Activated CD4-positive, alpha-beta T cell treated with anti-CD3 and anti-CD28 coated beads, Interleukin-2, Interleukin-6, amounts not matched to agents 100 ng/mL and 50 ng/mL, durations not matched to agents 16 hours and 8 hours (primary cell): ENCODE measurements around the gene RC3H1.
"Not testable (repeated sequence)": the region's sequence is repeated elsewhere in the genome, so short reads cannot be mapped to it uniquely, and the experiment has no call there.

Experiments used
- DNase-seq: peaks from one replicate; pipeline ENCODE4 v3.0.0-alpha.2; 2020

Gene RC3H1

GRCh38 chr1:174022080-174022975 is at the start of gene RC3H1:
Gene RC3H1, minus strand, starts transcription at chr1:174022357. Its CDS starts 29,372 bp downstream, at chr1:173992985.
- DNase-seq, result peak; percentile 93

GRCh38 chr1:174070614-174071013 is 48.5 kb upstream of the RC3H1 start:
- DNase-seq, result no peak

GRCh38 chr1:174068000-174068399 is 45.8 kb upstream of the RC3H1 start:
- no peak for DNase-seq

DNA sequence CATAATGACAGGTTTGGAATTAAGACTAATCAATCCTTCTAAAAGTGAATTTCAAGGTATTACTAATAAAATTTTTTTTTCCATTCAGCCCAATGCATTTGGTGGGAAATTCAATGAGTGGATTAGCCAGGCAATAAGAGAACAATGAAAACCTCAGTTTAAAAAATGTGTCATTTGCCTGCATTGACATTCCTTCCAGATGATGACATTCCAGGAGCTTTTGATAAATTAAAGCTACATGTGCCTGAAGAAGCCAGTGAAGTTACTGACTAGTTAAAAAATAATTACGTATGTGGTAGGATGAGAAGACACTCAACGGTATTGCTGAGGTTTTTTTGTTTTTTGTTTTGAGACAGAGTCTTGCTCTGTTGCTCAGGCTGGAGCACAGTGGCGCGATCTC is 37.9 kb upstream of the RC3H1 start:
- DNase-seq, result no peak

- DNase-seq, result no peak
These were observed 36.5 kb upstream of the RC3H1 start for GRCh38 chr1:174058624-174059023.

DNA sequence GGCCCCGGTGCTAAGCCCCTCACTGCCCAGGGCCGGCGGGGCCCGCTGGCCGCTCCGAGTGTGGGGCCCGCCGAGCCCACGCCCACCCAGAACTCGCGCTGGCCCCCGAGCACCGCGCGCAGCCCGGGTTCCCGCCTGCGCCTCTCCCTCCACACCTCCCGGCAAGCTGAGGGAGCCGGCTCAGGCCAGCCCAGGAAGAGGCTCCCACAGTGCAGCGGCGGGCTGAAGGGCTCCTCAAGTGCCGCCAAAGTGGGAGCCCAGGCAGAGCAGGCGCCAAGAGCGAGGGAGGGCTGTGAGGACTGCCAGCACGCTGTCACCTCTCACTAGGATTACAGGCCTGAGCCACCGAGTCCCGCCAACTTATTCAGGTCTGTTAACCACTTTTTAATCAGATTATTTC is 34.5 kb upstream of the RC3H1 start:
- not testable (repeated sequence) for DNase-seq

GRCh38 chr1:174055797-174056196 is 33.6 kb upstream of the RC3H1 start:
- DNase-seq, result not testable (repeated sequence)

DNA sequence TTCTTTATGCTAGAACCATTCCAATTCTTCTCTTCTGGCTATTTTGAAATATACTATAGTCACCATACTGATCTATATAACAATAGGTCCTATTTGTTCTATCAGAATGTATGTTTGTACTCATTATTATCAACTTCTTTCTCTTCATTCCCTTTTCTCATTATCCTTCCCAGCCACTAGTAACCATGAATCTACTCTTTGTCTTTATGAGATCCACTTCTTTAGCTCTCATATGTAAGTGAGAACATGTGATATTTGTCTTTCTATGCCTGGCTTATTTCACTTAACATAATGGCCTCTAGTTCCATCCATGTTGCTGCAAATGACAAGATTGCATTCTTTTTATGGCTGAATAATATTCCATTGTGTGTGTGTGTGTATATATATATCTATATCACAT is 31.7 kb upstream of the RC3H1 start:
- no peak for DNase-seq

- no peak for DNase-seq
These were observed 30.5 kb upstream of the RC3H1 start for GRCh38 chr1:174052621-174053020.

DNA sequence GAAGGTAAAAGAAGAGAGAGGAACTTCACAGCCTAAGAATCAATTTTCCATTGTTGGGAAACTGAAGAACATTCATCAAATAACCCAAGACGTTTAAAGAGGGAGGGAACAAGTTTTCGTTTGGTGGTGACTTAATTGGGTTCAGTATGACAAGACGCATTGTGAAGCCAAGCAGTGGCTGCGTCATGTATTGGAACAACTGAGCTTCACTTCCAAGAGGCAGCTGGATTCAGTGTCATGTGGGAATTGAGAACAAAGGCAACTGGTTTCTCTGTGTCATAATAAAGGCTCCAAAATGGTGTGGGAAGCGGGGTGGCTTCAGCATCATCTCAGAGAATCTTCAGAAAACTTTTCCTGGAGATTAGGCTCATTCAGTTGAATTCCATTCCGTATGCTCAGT is 29.8 kb upstream of the RC3H1 start:
- DNase-seq, result no peak

DNA sequence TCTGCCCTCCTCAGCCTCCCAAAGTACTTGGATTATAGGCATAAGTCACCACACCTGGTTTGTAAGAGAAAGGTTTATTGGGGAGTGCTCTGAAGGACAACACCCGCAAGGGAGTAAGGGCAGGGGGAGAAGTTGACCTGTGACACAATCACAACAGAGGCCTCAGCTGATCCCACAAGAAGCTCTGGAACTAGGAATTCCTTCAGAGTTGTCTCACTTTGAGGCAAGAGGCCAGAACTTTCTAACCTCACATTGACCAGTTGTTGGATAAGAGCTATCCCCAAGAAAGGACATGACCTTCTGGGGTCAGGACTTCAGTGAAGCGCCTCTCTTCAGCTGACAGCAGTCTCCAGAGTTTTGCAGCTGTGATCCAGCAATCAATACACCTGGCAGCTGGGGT is 27.4 kb upstream of the RC3H1 start:
- no peak for DNase-seq

DNA sequence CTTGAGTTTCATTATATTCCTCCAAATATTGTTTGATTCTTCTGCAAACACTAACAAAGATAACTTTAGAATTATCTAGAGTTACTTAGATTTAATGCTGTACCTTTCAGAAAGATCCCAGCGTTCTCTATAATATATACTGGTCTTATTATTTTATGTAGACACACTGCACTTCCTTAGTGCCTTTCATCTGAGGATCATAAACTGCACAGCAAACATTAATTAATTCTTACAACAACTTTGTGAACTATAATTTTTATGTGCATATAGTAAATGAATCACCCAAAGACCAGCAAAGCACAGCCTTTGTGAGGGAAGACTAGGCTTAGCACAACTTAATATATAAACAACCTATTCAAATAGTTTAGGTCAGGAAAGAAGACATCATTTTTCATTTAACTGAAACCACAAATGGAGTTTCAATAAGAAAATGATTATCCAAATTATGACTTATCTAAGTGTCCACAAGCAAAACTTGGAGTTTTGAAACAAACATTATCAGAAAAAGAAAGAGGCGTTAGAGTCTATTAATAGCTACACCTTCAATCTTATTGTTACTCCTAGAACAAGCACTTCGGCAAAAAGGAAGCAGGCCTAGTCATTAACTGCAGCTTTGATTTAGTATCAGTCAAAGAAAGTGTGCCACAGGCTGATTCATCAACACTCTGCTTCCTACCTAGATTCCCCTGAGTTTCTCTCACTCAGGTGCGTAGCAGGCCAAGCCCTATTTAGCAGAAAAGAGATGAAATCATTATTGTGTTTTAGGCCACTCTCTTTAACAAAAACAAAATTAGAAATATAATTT is 22.5 kb upstream of the RC3H1 start:
- DNase-seq, result peak; percentile 31

DNA sequence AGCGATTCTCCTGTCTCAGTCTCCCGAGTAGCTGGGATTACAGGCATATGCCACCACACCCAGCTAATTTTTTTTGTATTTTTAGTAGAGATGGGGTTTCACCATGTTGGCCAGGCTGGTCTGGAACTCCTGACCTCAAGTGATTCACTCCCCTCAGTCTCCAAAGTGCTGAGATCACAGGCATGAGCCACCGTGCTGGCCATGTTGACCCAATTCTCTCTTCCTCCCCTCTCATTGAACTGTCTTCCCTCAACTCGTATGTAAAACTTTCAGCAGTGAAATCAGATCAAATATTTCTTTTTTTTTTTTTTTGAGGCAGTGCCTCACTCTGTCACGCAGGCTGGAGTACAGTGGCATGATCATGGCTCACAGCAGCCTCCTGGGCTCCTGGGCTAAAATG is 20.4 kb upstream of the RC3H1 start:
- DNase-seq, result not testable (repeated sequence)

DNA sequence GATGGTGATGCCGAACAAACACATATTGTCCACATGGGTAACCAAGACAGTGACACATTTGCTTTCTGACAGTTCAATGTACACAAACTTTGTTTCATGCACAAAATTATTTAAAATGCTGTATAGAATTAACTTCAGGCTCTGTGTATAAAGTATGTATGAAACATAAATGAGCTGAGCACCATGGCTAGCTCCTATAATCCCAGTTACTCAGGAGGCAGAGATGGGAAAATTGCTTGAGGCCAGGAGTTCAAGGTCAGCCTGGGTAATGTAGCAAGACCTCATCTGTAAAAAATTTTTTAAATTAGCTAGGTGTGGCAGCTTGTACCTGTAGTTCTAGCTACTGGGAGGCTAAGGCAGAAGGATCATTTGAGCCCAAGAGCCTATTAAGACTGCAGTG is 19.2 kb upstream of the RC3H1 start:
- no peak for DNase-seq

DNA sequence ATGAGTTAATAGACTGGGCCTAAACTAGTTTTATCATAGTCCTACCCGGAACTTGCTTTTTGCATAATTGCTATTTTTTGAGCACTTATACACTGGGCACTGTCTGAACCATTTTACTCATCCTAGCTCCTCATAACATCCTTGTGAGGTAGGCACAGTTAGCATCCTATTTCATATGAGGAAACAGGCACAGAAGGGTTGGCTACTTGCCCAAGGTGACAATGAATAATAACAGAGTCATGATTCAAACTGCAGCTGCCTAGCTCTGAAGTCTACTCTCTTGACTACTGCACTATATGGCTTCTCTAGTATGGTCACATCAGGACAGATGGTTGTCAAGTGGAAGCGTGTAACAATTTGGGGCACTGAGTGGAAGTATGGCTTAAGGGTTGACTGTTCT is 18.2 kb upstream of the RC3H1 start:
- no peak for DNase-seq

GRCh38 chr1:174039027-174039426 is 16.9 kb upstream of the RC3H1 start:
- DNase-seq, result no peak

GRCh38 chr1:174036798-174037197 is 14.6 kb upstream of the RC3H1 start:
- no peak for DNase-seq

DNA sequence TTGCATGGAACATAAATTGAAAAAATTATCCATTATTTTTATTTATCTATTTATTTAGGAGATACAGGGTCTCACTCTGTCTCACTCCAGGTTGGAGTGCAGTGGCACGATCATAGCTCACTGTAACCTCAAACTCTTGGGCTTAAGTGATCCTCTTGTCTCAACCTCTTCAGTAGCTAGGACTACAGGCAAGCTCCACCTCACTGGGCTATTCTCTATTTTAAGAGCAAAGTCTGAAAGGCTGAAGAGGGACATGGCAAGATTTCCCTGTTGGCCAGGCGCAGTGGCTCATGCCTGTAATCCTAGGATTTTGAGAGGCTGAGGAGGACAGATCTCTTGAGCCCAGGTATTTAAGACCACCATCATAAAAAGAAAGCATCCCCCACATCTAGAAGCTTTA is 14.0 kb upstream of the RC3H1 start:
- DNase-seq, result no peak

DNA sequence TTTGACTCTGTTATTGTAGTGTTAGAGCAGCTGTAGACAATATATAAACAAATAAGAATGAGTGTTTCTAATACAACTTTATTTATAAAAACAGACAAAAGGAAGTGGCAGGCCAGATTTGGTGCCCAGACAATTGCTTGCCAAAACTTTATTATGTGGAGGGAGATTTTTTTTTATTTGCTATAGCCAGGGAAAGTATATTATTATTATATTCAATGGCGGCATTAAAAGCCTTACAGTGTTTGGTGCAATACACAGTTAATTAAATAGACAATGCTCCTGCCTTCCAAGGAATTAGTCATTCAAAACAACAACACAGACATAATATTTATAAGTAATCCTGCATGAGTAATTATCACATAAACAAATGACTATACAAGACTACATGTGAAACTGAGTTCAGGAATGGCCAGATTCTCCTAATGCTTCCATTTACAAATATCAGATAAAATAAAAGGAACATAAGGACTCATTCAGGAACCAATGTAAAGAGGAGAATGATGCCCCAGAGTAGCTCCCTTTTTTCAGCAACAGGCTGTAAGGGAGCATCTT is 10.6 kb upstream of the RC3H1 start:
- no peak for DNase-seq

- DNase-seq, result no peak
These were observed 8.9 kb upstream of the RC3H1 start for GRCh38 chr1:174031099-174031498.

- no peak for DNase-seq
These were observed 6.3 kb upstream of the RC3H1 start for GRCh38 chr1:174028495-174028894.

GRCh38 chr1:174023440-174023839 is 1.3 kb upstream of the RC3H1 start:
- no peak for DNase-seq

DNA sequence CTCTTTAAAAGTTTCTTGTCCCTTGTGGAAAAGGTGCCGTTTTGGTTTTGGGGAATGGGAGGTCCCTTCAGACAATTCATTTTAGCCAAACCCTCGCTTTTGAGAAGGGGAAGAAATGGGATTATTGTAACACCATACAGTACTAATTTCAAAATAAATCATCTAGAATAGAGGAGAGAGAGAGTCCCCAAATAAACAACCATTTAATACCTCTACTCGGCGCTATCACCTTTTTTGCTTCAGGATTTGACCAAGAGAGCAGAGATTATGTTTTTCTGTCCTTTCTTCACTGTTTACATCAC is 770 bp upstream of the RC3H1 start:
- no peak for DNase-seq

- peak; percentile 49 for DNase-seq
These were observed 522 bp downstream of the RC3H1 start for GRCh38 chr1:174021591-174022079.
